HG03095 (cell line): Measurements from ENCODE around the gene PTPRD.

ENCODE experiments used
- ATAC-seq: cut with Tn5 transposase; IDR thresholded peaks from one replicate; pipeline ENCODE4 v1.9.1; 2021; ENCODE audit warnings: moderate library complexity; ENCODE audit not compliant: unreplicated experiment

Gene PTPRD

GRCh38 chr9:8857926-8858595 is 1754.7 kb downstream of the PTPRD start:
- ATAC-seq = no peak

GRCh38 chr9:8857068-8857925 is 1755.5 kb downstream of the PTPRD start:
- ATAC-seq = no peak

- no peak for ATAC-seq
Observed at GRCh38 chr9:8856396-8857067, 1756.3 kb downstream of the PTPRD start.

GRCh38 chr9:8855046-8855445 is 1757.8 kb downstream of the PTPRD start:
- no peak for ATAC-seq

GRCh38 chr9:8852301-8852864 is 1760.4 kb downstream of the PTPRD start:
- ATAC-seq = no peak

- no peak for ATAC-seq
Observed at GRCh38 chr9:8850914-8851313, 1761.9 kb downstream of the PTPRD start.

GRCh38 chr9:8845808-8846207 is 1767.0 kb downstream of the PTPRD start:
- ATAC-seq = no peak

- no peak for ATAC-seq
Observed at GRCh38 chr9:8845376-8845775, 1767.4 kb downstream of the PTPRD start.

- ATAC-seq = no peak
Observed at GRCh38 chr9:8844549-8844948, 1768.3 kb downstream of the PTPRD start.

GRCh38 chr9:8842402-8843193 is 1770.2 kb downstream of the PTPRD start:
- ATAC-seq = no peak

- no peak for ATAC-seq
Observed at GRCh38 chr9:8838136-8838535, 1774.7 kb downstream of the PTPRD start.

GRCh38 chr9:8835291-8835690 is 1777.5 kb downstream of the PTPRD start:
- no peak for ATAC-seq

GRCh38 chr9:8832955-8833354 is 1779.8 kb downstream of the PTPRD start:
- ATAC-seq = no peak

- no peak for ATAC-seq
Observed at GRCh38 chr9:8832386-8832785, 1780.4 kb downstream of the PTPRD start.

- ATAC-seq = no peak
Observed at GRCh38 chr9:8831568-8831967, 1781.2 kb downstream of the PTPRD start.

- no peak for ATAC-seq
Observed at GRCh38 chr9:8826281-8826680, 1786.5 kb downstream of the PTPRD start.

- no peak for ATAC-seq
Observed at GRCh38 chr9:8825585-8826147, 1787.1 kb downstream of the PTPRD start.

- ATAC-seq = no peak
Observed at GRCh38 chr9:8823131-8823895, 1789.5 kb downstream of the PTPRD start.

GRCh38 chr9:8822667-8823025 is 1790.2 kb downstream of the PTPRD start:
- no peak for ATAC-seq
